ENCODE data around the gene FASTKD2.

DNA sequence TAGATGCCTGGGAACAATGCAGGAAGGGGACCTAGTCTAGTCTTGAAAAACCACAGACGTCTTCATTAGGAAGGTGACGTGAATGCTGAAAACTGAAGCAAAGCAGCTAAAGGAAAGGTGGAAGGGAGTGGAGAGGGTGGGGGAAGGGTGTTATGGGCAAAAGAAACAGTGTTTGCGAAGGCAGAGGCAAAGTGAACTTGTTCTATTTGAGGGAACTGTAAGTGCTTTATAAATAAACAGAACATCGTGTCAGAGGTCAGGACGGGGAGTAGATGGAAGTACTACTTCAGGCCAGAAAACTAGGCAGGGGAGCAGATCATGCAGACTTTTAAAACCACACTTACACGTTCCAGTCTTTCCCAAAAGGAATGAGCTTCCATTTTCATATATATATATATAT, 57.8 kb downstream of the FASTKD2 start:
- TF ChIP-seq, protein P1, sequence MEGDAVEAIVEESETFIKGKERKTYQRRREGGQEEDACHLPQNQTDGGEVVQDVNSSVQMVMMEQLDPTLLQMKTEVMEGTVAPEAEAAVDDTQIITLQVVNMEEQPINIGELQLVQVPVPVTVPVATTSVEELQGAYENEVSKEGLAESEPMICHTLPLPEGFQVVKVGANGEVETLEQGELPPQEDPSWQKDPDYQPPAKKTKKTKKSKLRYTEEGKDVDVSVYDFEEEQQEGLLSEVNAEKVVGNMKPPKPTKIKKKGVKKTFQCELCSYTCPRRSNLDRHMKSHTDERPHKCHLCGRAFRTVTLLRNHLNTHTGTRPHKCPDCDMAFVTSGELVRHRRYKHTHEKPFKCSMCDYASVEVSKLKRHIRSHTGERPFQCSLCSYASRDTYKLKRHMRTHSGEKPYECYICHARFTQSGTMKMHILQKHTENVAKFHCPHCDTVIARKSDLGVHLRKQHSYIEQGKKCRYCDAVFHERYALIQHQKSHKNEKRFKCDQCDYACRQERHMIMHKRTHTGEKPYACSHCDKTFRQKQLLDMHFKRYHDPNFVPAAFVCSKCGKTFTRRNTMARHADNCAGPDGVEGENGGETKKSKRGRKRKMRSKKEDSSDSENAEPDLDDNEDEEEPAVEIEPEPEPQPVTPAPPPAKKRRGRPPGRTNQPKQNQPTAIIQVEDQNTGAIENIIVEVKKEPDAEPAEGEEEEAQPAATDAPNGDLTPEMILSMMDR (IDR thresholded peaks at IDR 0.05), result no peak
- no peak for TF ChIP-seq POLR2A (IDR thresholded peaks at IDR 0.05)

Measured in prostate gland (tissue), 2 donors.